SU-DHL-6 (cell line): Measurements from ENCODE around the gene SHMT1.
"Not testable (repeated sequence)": the region's sequence is repeated elsewhere in the genome, so short reads cannot be mapped to it uniquely, and the experiment has no call there.

Source experiments
- H2AFZ ChIP-seq: fragments of 200-600 bp; sonication (generic); 2 replicates; pipeline ENCODE4 v1.6.1; 2014; ENCODE audit warnings: low read depth, mild to moderate bottlenecking, moderate library complexity, mixed read lengths, antibody characterized with exemption, low read length; ENCODE audit not compliant: severe bottlenecking
- H3F3A ChIP-seq: fragments of 200-600 bp; shearing (Covaris generic); 2 replicates; pipeline ENCODE4 v1.6.0; 2016; ENCODE audit warnings: antibody characterized with exemption, mild to moderate bottlenecking; ENCODE audit not compliant: insufficient read depth
- H3K27ac ChIP-seq: fragments of 200-600 bp; sonication (generic); 2 replicates; pipeline ENCODE4 v1.5.1; 2016; ENCODE audit warnings: low read depth, mild to moderate bottlenecking, low read length, moderate library complexity, mixed read lengths
- H3K27me3 ChIP-seq: fragments of 200-600 bp; sonication (generic), shearing (Covaris generic); 2 replicates; pipeline ENCODE4 v1.6.0; 2014; ENCODE audit warnings: mild to moderate bottlenecking, low read length
- H3K36me3 ChIP-seq: fragments of 200-600 bp; sonication (generic); 2 replicates; pipeline ENCODE4 v1.6.1; 2014; ENCODE audit warnings: mild to moderate bottlenecking, low read length, mixed read lengths
- H3K4me2 ChIP-seq: fragments of 300-600, 200-600 bp; shearing (Covaris generic), sonication (generic); 2 replicates; pipeline ENCODE4 v1.6.0; 2014; ENCODE audit warnings: low read length, low read depth, mild to moderate bottlenecking; ENCODE audit not compliant: poor library complexity, severe bottlenecking
- H3K4me3 ChIP-seq: fragments of 200-600 bp; sonication (generic); 2 replicates; pipeline ENCODE4 v1.5.1; 2014; ENCODE audit warnings: antibody characterized with exemption, low read length, mild to moderate bottlenecking, mixed read lengths; ENCODE audit not compliant: insufficient read depth, poor library complexity, severe bottlenecking
- H3K79me2 ChIP-seq: fragments of 200-600 bp; sonication (generic); 2 replicates; pipeline ENCODE4 v1.6.1; 2014; ENCODE audit warnings: mild to moderate bottlenecking, low read length, moderate library complexity; ENCODE audit not compliant: insufficient read depth
- H3K9ac ChIP-seq: fragments of 200-600 bp; sonication (generic); 2 replicates; pipeline ENCODE4 v1.7.0; 2014; ENCODE audit warnings: mild to moderate bottlenecking, low read length
- H3K9me2 ChIP-seq: fragments of 200-600 bp; sonication (generic); replicated peaks from 2 replicates; pipeline ENCODE4 v1.6.1; 2014; ENCODE audit warnings: low read length; ENCODE audit not compliant: insufficient read depth
- H3K9me3 ChIP-seq: fragments of 200-600 bp; sonication (generic); 2 replicates; pipeline ENCODE4 v1.6.1; 2014; ENCODE audit warnings: low read length, mixed read lengths; ENCODE audit not compliant: insufficient read depth
- H4K20me1 ChIP-seq: fragments of 200-600 bp; sonication (generic); 2 replicates; pipeline ENCODE4 v1.6.1; 2014; ENCODE audit warnings: low read depth, mild to moderate bottlenecking, antibody characterized with exemption, low read length, moderate library complexity, mixed read lengths

SHMT1 gene

GRCh38 chr17:18403166-18403565 lies 39.8 kb upstream of the SHMT1 start:
- H3K79me2 ChIP-seq, H3K4me2 ChIP-seq, H3K9me2 ChIP-seq, H4K20me1 ChIP-seq, H3K9me3 ChIP-seq, H3K27ac ChIP-seq, H3K36me3 ChIP-seq, H3K9ac ChIP-seq, H3K4me3 ChIP-seq, H3K27me3 ChIP-seq, H2AFZ ChIP-seq, H3F3A ChIP-seq: not testable (repeated sequence)

- H4K20me1 ChIP-seq, H3K4me2 ChIP-seq, H3K79me2 ChIP-seq, H3K27ac ChIP-seq, H2AFZ ChIP-seq, H3K9me2 ChIP-seq, H3K36me3 ChIP-seq, H3K27me3 ChIP-seq, H3K9ac ChIP-seq, H3F3A ChIP-seq, H3K9me3 ChIP-seq, H3K4me3 ChIP-seq: not testable (repeated sequence)
These were observed 38.7 kb upstream of the SHMT1 start for GRCh38 chr17:18401872-18402590.

DNA sequence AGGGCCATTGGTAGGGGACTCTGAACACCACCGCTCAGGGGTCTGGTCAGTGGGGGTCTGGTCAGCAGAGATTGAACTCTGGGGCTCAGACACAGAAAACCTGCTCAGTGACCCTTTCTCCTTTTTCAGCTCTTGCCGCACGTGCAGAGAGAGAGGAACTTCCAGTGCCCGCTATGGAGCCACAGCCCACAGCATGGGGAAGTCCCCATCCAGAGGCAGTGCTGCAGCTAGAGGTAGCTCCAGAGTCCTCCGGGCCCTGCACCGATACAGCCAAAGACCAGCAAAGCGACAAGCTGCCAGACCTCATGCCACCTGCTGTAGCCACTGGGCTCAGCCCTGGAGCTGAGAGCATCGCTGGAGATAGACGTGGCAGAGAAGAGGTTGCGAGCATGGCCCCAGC lies 25.4 kb upstream of the SHMT1 start:
- not testable (repeated sequence) for H3K79me2 ChIP-seq, H3K9me2 ChIP-seq, H4K20me1 ChIP-seq, H2AFZ ChIP-seq, H3K36me3 ChIP-seq, H3K9ac ChIP-seq, H3K9me3 ChIP-seq, H3F3A ChIP-seq, H3K4me3 ChIP-seq, H3K27me3 ChIP-seq, H3K27ac ChIP-seq, H3K4me2 ChIP-seq

DNA sequence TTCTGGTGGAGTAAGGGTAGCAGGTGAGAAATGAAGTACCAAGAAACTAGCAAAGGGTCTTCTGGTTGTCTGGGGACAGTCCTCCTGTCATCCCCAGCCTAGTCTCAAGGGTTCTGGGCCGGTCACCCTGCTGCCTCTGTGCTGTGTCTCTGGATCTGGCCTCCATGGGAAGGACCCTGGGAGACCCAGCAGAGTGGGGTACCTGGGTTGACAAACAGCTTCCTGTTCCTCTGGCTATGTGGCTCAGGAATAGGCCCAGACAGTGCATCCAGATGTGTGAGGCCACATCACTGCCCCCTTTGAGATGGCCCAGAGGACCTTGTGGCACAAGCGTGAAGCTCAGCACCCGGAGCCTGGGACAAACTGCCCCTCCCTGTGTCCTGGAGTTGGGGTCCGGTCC lies 24.9 kb upstream of the SHMT1 start:
- H3K79me2 ChIP-seq, H3K36me3 ChIP-seq, H3K4me3 ChIP-seq, H3F3A ChIP-seq, H3K27ac ChIP-seq, H3K9me2 ChIP-seq, H3K4me2 ChIP-seq, H3K9me3 ChIP-seq, H2AFZ ChIP-seq, H3K9ac ChIP-seq, H4K20me1 ChIP-seq, H3K27me3 ChIP-seq: not testable (repeated sequence)

DNA sequence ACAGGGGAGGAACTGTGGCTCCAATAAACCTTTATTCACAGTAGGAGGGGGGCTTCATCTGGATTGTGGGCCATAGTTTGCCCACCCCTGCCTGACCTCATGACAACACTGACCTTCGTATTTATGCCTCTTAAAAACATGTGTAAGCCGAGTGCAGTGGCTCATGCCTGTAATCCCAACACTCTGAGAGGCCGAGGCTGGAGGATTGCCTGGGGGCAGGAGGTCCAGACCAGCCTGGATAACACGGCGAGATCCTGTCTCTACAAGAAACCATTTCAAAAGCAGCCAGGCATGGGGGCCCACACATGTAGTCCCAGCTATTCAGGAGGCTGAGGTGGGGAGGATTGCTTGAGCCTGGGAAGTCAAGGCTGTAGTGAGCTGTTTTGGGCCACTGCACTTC lies 24.2 kb upstream of the SHMT1 start:
- not testable (repeated sequence) for H2AFZ ChIP-seq, H4K20me1 ChIP-seq, H3K9me2 ChIP-seq, H3K9me3 ChIP-seq, H3F3A ChIP-seq, H3K9ac ChIP-seq, H3K79me2 ChIP-seq, H3K4me2 ChIP-seq, H3K4me3 ChIP-seq, H3K27me3 ChIP-seq, H3K36me3 ChIP-seq, H3K27ac ChIP-seq

- H3K9ac ChIP-seq, H3K4me2 ChIP-seq, H3F3A ChIP-seq, H3K27me3 ChIP-seq, H3K9me3 ChIP-seq, H4K20me1 ChIP-seq, H3K4me3 ChIP-seq, H2AFZ ChIP-seq, H3K79me2 ChIP-seq, H3K36me3 ChIP-seq, H3K27ac ChIP-seq, H3K9me2 ChIP-seq: not testable (repeated sequence)
These were observed 20.9 kb upstream of the SHMT1 start for GRCh38 chr17:18384271-18384670.

GRCh38 chr17:18383079-18383481 lies 19.7 kb upstream of the SHMT1 start:
- H3F3A ChIP-seq, H3K27ac ChIP-seq, H3K9me2 ChIP-seq, H3K4me3 ChIP-seq, H3K9ac ChIP-seq, H3K36me3 ChIP-seq, H4K20me1 ChIP-seq, H3K27me3 ChIP-seq, H3K9me3 ChIP-seq, H2AFZ ChIP-seq, H3K79me2 ChIP-seq, H3K4me2 ChIP-seq: not testable (repeated sequence)
